ENCODE data around the gene CEP72.

The CEP72 gene

DNA sequence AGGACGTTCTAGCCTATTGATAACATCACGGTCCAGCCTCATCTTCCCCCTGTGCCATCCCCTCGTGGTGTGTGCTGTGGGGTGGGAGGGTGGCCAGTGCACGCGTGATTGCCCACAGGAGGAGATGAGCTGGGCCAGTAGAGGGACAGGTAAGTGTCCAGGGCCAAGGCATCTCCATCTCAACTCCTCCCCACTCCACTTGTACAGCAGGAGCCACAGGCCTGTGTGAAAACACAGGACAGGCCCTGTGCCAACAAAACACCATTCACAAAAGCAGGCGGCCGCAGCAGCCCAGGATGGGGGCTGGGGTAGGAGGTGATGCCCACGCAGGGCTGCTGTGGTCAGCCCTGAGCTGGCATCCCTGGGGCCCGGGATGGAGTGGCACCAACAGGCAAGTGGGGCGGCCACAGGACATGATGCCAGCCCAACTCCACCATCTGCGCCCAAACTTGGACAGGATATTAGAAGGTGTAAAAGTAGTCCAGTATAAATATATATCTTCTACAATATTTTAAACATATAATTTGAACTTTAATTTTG, 48.4 kb downstream of the CEP72 start:
- DNase-seq = no peak

DNA sequence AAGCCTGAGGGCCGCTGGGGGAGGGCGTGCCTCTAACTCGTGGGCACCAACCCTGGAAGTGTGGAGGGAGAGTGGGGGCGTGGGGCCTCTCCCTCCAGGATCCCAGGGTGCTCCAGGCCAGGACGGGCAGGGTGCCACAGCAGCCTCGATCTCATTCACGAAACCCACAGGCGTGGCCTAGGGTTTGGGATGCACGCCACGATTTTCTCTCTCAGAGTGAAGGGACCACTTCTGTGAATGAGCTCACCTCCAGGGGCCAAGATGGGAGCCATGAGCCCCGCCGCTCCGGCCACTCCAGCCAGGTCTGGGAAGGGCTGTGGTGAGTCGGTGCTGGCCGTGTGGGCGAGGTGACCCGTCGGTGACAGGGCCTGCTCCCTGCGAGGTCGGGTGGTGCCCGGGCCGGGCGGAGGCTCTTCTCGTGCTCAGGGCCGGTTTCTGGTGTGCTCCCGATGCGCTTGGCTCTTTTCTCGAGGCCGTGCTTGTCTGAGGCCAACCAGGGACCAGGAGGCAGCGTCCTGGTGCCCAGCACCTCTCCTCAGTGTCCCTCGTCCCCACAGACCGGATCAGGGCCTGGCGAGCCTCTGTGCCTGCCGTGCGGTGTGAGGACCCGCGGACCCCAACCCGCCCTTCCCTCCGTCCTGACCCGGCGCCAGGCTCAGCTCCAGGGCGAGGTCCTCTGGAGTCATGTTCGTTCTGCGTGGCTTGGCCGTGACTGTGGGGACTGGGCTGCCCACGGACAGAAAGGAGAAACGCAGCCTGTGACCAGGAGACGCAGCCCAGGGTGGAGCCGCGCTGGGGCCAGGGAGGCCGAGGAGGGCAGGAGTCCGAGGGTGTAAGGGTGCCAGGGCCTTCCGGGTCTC, 50.0 kb downstream of the CEP72 start:
- no peak for DNase-seq

DNA sequence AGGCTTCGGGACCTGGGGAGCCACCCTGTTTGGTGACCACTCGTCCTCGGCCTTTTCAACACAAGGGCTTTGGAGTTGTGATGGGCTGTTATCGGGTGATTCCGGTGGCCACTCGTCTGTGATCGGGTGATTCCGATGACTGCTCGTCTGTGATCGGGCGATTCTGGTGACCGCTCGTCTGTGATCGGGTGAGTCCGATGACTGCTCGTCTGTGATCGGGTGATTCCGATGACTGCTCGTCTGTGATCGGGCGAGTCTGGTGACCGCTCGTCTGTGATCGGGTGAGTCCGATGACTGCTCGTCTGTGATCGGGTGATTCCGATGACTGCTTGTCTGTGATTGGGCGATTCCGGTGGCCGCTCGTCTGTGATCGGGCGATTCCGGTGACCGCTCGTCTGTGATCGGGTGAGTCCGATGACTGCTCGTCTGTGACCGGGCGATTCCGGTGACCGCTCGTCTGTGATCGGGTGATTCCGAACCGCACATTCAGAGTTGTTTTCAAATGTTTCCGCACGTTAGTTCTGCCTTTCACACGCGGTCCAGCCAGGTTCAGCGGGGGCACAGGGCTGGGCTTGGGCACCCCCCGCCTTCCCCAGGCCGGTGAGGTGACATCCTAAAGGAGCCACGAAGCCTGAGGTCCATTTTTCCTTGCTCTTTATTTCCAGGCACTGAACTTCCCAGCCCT, 50.8 kb downstream of the CEP72 start:
- no peak for DNase-seq

DNA sequence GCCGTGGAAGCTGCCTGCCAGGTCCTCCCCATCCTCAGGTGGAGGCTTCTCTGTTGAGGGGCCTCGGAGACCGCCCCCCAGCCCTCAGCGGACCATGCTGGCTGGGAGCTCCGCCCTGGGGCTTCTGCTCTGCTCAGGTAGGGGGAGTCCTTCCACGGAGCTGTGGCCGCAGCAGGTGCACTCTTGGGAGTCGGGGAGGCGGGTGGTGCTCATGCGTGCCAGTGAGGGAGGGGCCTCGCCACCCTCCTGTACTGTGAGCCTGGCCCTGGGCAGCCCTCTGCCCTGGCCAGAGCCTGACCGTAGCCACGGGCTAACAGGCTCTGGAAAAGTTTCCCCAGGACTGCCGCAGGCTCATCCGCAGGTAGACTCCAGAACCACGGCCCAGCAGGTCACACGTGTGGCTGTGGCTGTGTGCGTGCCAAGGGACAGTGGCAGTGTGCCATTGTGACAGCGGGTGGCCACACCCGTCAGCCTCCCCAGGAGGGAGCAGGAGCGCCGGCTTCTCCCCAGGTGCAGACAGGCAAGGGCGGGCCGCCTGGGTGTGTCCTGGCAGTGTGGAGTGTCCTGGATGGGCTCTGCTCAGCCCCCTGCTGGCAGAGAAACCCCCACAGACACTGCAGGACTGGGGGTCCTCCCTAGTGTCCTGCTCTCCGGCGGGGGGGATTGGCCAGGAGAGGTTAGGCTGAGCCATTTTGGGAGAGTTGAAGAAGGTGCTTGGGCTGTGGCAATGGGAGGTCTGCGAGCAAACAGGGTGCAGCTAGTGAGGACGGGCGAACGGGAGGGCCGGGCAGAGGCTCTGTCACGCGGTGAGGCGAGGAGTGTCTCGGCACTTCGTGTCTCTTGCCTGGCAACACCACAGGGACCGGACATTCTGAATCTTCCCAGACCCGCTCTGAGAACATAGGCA, 51.5 kb downstream of the CEP72 start:
- peak in 1 of 2 experiments; percentile 21 for DNase-seq

DNA sequence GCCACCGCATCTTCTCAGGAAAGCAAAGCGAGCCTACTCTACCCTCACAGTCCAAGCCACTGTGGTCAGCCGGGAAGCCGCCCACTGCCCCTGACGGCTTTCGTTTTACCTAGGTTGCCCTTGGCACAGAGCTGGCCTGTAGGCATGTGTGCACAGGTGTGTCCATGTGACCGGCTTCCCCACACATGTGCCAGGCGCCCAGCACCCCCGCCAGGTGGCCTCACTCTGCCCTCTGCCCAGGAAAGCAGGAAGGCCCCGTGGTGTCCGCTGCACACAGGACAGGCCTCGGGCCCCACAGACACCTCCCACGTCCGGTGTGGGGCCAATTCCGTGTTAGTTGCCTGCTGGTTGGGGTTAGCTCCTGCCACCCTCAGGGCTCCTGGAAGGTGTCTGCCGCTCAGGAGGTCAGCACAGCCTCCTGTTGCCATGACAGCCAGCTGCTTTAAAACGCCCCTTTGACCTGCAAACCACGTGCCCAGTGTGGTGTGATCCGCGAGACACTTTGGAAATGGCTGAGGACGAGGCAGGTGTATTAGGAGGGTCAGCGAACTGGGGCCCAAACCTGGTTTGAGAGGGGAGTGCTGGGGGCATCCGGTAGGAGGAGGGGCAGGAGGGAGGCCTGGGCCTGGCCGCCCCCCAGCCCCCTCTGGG, 52.3 kb downstream of the CEP72 start:
- no peak for DNase-seq

DNA sequence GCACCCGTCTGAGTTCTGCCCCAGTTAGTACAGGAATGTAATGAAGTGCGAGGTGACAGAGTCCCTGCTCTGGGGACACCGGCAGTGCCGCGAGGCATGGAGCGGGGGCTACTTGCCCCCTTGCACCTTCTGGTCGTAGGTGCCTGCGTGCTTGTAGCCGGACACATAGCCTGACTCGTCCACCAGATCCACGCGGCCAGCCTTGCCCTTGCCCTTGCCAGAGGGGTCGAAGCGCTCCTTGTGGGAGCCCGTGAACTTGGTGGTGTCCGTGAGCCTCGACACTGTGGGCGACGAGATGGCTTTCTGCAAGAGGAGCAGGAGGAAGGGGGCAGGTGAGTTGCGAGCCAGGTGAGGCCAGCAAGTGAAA, 52.8 kb downstream of the CEP72 start:
- no peak for DNase-seq

DNA sequence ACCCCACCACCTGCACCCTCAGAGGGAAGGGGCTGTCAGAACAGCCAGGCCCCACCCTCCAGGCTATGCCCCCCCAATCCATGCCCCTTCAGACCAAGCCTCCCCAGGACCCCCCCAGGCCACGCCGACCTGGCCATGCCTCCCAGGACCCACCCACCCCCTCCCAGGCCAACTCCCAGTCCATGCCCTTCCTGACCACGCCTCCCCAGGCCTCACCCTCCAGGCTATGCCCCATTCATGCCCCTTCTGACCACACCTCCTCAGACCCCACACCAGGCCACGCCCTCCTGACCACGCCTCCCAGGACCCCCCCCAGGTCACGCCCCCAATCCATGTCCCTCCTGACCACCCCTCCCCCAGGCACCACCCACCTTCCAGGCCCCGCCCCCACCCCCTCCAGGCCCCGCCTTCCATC, 53.4 kb downstream of the CEP72 start:
- peak in 1 of 2 experiments; percentile 33 for DNase-seq

DNA sequence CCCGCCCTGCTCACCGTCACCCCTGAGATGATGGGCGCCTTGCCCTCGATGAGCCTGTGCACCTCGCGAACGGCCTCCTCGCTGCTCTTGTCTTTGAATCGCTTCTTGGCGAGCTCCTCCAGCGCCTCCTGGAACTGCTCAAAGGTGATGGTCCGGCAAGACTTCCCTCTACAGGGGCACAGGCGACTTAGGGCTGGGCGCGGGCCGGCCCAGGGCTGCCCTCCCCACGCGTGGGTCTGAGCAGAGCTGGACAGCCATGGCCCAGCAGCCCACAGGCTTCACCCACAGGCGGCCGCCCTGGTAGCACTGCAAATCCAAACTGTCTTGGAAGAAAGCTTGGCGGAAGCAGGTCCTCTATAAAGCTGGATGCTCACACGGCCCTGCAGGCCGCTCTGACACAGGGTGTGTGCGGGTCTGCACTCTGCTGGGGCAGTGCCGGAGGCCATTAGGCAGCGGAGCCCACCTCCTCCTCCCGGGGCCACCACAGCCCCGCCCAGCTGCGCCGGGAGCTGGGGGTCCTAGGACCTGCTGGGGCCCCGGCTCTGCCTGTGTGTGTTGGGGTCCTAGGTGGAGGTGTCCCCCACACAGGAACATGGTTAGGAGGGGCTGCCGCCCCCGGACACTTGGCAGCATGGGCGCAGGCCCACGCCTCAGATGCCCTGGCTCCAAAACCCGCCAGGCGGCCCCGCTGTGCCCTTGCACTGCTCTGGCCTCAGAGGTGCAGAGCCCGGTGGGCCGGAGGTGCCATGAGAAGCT, 54.0 kb downstream of the CEP72 start:
- DNase-seq = no peak

DNA sequence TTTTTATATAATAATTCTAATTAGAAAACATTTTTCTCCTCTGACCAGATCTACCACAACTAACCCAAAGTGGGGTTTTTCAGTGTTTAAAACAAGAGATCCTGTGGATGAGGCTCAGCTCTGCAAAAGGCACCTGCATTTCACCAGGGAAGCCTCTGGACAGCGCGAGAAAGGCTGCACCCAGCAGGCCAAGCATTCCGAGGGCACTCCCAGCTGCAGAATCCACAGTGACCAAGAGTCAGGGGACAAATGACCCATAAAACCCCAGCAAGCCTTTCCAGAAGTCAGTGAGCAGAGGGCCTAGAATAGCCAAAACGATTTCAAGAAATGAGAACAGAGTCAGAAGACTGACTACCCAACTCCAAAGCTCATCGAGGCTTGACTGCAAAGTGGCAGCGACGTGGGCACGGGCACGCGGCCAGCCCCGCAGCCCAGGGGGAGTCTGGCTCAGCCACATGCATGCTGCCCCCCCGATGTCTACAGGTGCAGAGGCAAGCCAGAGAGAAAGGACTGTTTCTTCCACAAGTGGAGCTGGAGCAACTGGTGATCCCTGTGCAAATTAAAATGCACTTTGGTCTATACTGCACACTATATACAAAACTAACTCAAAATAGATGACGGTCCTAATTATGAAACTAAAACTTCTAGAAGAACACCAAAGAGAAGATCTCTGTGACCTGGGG, 54.8 kb downstream of the CEP72 start:
- DNase-seq = no peak

DNA sequence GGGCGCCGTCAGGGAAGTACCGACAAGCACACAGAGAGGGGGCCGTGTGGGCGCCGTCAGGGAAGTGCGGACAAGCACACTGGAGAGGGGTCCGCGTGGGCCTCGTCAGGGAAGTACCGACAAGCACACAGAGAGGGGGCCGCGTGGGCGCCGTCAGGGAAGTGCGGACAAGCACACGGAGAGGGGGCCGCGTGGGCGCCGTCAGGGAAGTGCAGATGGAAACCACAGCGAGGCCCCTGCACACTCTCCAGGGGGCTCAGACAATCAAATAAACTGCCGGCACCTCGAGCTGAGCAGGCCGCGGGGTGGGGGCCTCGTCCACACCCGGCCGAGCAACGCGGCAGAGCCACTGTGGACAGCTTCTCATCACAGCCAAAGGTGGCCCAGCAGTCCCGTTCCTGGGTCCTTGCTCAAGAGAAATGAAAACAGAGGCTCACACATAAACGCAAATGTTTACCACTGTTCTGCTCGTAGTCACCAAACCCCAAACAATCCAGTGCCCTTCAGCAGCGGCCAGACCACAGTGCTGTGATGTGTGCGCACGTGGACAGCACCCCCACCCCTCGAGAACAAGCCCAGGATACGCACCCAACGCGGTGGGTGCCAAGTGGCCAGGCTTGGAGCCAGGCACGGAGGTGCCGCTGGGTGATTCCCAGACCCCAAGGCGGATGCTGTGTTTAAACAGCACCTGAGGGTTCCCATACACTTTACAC, 56.3 kb downstream of the CEP72 start:
- DNase-seq = peak in 1 of 2 experiments; percentile 30

DNA sequence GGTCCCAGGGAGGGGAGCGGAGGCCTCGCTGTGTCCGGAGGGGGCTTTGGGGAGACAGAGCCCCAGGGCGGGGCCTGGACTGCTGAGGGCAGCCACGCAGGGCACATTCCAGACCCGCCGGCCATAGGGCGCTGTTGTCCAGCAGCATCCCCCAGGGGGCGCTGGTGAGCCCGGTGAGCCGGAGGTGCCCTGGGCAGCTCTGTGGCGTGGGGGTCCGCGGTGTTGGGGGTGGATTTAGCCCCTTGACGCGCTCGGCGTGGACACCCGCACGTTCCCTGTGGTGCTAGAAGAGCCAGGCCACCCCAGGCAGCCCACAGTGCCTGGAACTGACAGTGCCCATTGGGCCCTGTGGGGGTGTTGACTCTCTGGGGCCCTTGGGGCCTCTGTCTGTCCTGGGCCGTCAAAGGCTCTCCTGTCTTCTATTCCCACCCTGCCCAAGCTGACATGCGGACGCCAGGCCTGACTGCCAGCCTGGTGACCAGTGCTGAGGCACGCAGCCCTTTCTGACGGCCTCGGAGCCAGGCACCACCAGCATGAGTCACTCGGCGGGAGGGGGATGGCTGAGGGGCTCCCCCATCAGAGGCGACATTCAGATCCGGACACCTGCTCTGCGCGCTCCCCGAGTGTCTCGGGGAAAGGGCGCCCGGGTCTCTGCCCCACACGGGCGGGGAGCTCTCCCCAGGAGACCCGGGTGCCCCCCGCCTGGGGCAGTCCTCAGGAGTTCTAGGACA, 57.1 kb downstream of the CEP72 start:
- DNase-seq = peak in 1 of 2 experiments; percentile 50

DNA sequence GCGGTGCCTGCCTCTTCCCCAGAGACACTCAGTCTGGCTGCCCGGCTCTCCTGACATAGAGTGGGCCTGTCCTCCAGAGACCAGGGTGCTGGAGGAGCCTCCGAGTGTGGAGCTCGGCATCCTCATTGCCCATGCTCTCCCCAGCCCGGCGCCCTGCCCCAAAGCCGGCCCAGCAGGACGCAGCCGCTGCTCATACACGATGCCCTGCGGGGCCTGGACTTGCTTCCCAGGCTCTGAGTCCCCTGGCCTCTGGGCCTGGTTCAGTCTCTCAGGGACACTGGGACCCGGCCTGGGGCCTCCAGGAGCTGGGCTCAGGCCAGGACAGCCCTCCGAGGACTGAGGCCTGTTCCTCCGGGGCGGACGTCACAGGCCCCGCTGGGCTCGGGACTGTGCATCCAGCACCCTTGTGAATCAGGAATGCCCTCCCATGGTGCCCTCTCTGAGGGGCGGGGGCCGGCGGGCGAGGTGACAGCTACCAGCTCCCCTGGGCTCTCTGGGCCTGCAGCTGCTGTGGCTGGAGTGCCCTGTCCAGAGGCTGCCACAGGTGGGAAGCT, 57.8 kb downstream of the CEP72 start:
- DNase-seq = no peak

DNA sequence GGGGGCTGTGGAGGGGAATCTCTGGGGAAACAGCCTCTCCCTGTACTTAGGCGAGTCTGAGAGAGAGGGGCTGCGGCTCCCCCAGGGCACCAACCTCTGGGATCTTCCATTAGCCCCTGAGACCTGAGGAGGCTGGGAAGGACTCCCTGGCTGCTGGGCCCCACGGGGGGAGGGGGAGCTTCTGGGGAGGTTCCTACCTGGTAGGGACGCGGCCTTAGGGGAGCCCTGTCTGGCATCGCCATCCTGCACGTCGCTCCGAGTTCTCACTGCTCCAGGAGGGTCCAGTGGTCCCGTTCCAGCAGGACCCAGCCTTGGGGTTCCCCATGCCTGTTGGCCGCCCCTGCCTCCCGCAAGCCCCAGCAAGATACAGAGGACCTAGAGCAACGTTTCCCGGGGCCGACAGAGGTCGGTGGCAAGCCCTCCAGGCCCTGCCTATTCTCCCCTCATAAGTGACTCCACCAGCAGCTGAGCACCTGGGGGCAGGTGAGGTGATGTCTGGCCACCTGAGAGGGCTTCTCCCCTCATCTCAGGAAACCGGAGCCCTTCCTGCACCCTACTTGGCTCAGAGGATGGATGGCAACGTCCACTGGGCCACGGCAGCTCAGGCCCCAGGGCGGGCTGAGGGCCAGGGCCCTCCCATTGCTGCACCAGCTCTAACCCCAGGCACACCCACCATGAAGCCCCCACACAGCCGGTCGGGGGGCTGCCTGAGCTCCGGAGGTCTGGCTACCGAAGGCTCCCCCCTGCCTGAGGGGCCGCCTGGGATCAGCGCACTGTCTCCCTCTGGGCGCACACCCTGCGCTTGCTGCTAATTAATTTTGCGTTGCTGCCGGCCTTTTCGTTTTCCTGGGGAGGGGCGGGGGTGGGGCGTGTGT, 58.5 kb downstream of the CEP72 start:
- DNase-seq = no peak

DNA sequence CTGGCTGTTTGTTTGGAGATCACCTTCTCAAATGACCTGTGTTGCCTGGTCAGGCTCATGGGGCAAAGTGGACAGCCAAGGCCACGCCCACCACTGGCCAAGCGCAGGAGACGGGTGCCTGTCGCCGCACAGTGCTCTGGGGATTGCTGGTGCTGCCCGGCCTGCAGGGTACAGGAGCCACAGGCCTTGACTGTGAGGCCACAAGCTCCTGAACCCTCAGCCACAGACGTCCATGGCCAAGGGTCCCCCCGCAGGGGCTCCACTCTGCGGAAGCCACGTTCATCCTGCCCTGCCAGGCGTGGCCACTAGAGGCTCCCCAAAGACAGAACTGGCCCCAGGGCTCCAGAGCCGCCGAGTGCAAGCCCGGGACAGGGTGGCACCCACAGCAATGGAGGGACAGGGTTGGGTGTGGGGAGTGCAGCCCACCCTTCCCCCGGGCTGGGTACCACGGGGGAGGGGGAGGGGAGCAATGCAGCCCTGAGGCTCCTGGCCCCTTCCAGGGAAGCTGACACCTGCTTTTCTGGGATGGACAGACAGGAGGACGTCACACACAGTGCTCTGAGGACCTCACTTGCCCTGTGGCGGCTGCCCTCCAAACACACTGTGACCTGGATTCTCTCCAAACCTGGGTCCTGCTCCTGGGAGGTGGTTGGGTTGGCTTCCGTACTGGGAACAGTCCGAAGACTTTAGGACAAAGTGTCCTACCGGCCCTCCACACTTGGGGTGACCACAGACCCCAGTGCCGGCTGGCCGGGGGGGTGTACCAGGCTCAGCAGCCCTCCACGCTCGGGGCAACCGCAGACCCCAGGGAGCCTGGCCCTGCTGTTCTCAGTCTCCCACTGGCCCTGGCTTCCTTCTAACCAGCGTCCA, 59.6 kb downstream of the CEP72 start:
- DNase-seq = peak; percentile 34 to 88

DNA sequence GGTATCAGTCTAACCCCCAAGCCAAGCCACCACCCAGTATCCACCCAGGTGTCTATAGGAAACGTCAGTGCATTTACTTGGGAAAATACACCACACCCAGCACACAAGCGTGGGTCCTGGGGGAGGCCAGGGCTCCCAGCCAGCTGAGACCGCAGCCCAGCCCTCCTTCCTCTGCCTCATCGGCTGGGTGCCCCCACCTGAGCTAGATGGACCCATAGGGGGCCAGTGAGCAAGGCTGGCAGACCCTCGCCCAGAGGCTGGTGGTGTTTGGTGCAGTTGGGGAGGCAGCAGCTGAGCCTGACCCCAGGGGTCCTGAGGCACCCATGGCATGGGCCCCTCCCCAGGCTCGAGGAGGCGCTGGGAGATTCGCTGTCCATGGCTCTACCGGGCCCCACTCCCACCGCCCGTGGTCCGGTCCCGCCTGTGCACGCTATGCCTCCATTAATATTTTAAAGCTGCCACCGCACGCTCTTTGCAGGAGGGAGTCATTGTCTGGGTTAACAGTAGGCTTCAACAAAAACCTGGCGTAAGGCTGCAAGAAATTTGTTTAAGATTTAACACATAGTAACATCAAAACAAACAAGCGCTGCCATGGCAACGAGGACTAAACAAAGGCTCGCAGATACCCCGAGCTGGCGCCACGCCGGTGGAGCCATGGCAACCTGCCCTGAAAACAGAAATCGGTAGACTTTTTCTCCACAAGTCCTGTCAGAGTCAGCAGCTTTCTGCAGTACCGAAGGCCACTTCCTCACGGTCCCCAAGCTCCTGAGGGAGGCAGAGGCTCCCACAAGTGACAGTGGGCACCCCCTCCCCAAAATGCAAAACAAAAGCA, 60.4 kb downstream of the CEP72 start:
- peak; percentile 94 to 95 for DNase-seq

DNA sequence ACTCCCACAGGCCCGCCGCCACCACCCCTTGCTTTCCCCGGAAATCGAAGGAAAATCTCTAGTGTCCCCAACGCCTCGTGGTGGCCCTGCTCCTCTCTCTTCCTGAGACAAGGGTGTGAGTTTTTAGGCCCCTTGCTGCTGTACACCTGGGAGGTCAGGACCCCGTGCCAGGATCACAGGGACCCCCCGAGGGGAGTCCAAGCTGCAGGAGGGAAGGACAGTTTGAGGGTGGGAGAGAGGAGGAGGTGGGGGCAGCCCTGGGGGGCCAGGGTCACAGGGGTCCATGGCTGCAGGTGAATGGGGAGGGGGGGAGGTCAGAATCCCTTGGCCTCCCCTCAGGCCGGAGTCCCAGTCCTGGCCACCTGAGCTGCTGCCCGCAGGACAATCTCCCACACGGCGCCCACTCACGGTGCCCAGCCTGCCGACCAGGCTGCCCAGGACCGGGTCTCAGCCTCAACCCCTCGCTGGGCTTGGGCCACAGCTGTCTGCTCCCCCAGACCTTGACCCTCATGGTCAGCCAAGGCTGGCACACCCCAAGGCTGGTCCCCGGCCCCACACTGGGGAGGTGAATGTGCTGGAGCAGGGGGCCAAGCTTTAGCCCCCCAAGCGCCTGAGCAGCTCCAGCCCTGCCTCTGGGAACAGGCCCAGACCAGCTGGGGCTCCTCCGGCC, 61.2 kb downstream of the CEP72 start:
- DNase-seq = no peak
